Activated CD4-positive, alpha-beta T cell treated with anti-CD3 and anti-CD28 coated beads, Interleukin-2, amount 10 ng/mL, durations not matched to agents 7 days and 5 days (primary cell): ENCODE measurements around the gene METTL9. TPM values are rescaled to one million over a fixed set of nuclear protein-coding genes. Genes with fewer than 3 reads are reported as not detected.
A peak's percentile ranks its signal among the peaks of the same experiment; 100 is the strongest.
"Not testable (repeated sequence)": the region's sequence is repeated elsewhere in the genome, so short reads cannot be mapped to it uniquely, and the experiment has no call there.

Experiments
- CTCF ChIA-PET: fragments of 350-600 bp; sonication (Branson Sonifier 250); formaldehyde crosslinking; loops from one replicate; lab custom pipeline; 2021; ENCODE audit warnings: antibody characterized with exemption; lab: Charles Lee
- POLR2A ChIA-PET: fragments of 350-600 bp; sonication (Branson Sonifier 250); formaldehyde crosslinking; loops from one replicate; lab custom pipeline; 2021; ENCODE audit warnings: antibody characterized with exemption; lab: Charles Lee
- DNase-seq: peaks from one replicate; pipeline ENCODE4 v3.0.0-alpha.2; 2020
- H3K27ac Mint-ChIP-seq: one replicate; pipeline ENCODE4 v1.8.0; 2021; ENCODE audit warnings: mild to moderate bottlenecking, moderate library complexity, mixed read lengths
- H3K27me3 Mint-ChIP-seq: one replicate; pipeline ENCODE4 v1.8.0; 2021; ENCODE audit warnings: mixed read lengths
- H3K36me3 Mint-ChIP-seq: one replicate; pipeline ENCODE4 v1.8.0; 2021; ENCODE audit warnings: low read depth, mixed read lengths
- H3K4me1 Mint-ChIP-seq: one replicate; pipeline ENCODE4 v1.8.0; 2021; ENCODE audit warnings: mixed read lengths
- H3K4me3 Mint-ChIP-seq: one replicate; pipeline ENCODE4 v1.8.0; 2021; ENCODE audit warnings: mild to moderate bottlenecking, moderate library complexity, mixed read lengths
- H3K9me3 Mint-ChIP-seq: one replicate; pipeline ENCODE4 v1.8.0; 2021; ENCODE audit warnings: mixed read lengths
- total RNA-seq, 2 experiments: library from RNA; stranded (reverse); gene quantifications; one replicate each; pipeline ENCODE4 v1.2.3, GENCODE V29; 2021

METTL9 gene
- total RNA-seq, 2 experiments from 2014 or later: 82.1 to 87.1 TPM

GRCh38 chr16:21600031-21600773, 825 bp downstream of the METTL9 start:
- Mint-ChIP-seq H3K4me1 (peaks cover 57% of the 10 kb centered on the region), H3K27ac (peak overlapping the region; percentile 90), H3K36me3 (peaks cover 10% of the 10 kb centered on the region), H3K27me3 (no peaks in the 10 kb centered on the region), H3K4me3 (peak overlapping the region; percentile 79), H3K9me3 (no peaks in the 10 kb centered on the region)
- DNase-seq: peak; percentile 30
- ChIA-PET CTCF (interaction anchor here (0.8 to 1.1 kb wide), 2 partner anchors 11 to 40 kb away, joined by 4 to 5 read pairs; no protein-coding TSS in a partner anchor), POLR2A (no interaction called here)

GRCh38 chr16:21602785-21603184, 3.4 kb downstream of the METTL9 start:
- Mint-ChIP-seq H3K27me3 (no peaks in the 10 kb centered on the region), H3K9me3 (no peaks in the 10 kb centered on the region), H3K36me3 (peaks cover 10% of the 10 kb centered on the region), H3K27ac (no peak overlapping the region), H3K4me1 (peaks cover 58% of the 10 kb centered on the region), H3K4me3 (no peak overlapping the region)
- DNase-seq: no peak
- CTCF ChIA-PET: interaction anchor here (0.6 kb wide), 1 partner anchor 351 kb away, joined by 3 read pairs; no protein-coding TSS in a partner anchor
- POLR2A ChIA-PET: no interaction called here

GRCh38 chr16:21603928-21604327, 4.6 kb downstream of the METTL9 start:
- no peak for DNase-seq
- ChIA-PET CTCF (interaction anchor here (1.2 to 2.4 kb wide), 2 partner anchors 12 to 19 kb away, joined by 3 to 8 read pairs; no protein-coding TSS in a partner anchor), POLR2A (no interaction called here)
- Mint-ChIP-seq H3K4me3 (no peak overlapping the region), H3K4me1 (peaks cover 59% of the 10 kb centered on the region), H3K27me3 (no peaks in the 10 kb centered on the region), H3K9me3 (no peaks in the 10 kb centered on the region), H3K36me3 (peaks cover 10% of the 10 kb centered on the region), H3K27ac (no peak overlapping the region)

DNA sequence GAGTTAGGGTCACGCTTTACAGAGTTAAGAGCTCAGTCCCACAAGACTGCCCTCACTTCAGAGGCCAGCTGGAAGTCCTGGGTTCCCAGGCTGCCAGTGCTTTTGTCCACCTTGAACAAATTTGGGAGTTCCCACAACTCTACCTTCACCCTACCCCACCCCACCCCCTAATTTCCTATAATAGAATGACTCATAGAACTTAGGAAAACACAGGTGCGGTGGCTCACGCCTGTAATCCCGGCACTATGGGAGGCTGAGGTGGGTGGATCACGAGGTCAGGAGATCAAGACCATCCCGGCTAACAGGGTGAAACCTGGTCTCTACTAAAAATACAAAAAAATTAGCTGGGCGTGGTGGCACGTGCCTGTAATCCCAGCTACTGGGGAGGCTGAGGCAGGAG, 6.5 kb downstream of the METTL9 start:
- H3K4me3 Mint-ChIP-seq, H3K27me3 Mint-ChIP-seq, POLR2A ChIA-PET, H3K9me3 Mint-ChIP-seq, H3K27ac Mint-ChIP-seq, DNase-seq: not testable (repeated sequence)
- CTCF ChIA-PET: interaction anchor here (1.1 to 2.4 kb wide), 4 partner anchors 14 to 40 kb away, joined by 3 to 8 read pairs (median 4); no protein-coding TSS in a partner anchor
- Mint-ChIP-seq H3K36me3 (peaks cover 10% of the 10 kb centered on the region), H3K4me1 (peaks cover 72% of the 10 kb centered on the region)

- Mint-ChIP-seq H3K27ac (peak overlapping the region; percentile 41), H3K27me3 (no peaks in the 10 kb centered on the region), H3K4me1 (peaks cover 72% of the 10 kb centered on the region), H3K4me3 (no peak overlapping the region), H3K36me3 (peaks cover 17% of the 10 kb centered on the region), H3K9me3 (no peaks in the 10 kb centered on the region)
- peak; percentile 66 for DNase-seq
- POLR2A ChIA-PET: no interaction called here
- CTCF ChIA-PET: interaction anchor here (0.6 to 3.1 kb wide), 6 partner anchors 16 to 1369 kb away, joined by 3 to 10 read pairs (median 4); no protein-coding TSS in a partner anchor
These were observed 9.4 kb downstream of the METTL9 start for GRCh38 chr16:21608639-21609328.

DNA sequence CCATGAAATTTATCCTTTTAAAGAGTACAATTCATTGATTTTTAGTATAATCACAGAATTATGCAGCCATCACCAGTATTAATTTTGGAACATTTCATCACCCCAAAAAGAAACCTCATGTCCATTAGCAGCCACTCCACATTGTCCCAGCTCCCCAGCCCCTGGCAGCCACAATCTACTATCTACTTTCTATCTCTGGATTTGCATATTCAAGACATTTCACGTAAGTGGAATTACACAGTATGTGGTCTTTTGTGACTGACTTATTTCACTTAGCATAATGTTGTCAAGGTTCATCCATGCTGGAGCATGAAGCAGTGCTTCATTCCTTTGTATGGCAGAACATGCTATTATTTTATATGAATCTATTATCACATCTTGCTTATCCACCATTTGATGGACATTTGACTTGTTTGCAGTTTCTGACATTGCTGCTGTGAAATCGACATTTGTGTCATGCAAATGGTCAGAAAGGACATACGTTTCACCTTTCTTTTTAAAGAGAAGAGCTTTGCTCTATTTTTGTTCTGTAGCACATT, 10.7 kb downstream of the METTL9 start:
- Mint-ChIP-seq H3K27me3 (no peaks in the 10 kb centered on the region), H3K36me3 (peaks cover 26% of the 10 kb centered on the region), H3K27ac (no peak overlapping the region), H3K4me3 (no peak overlapping the region), H3K9me3 (no peaks in the 10 kb centered on the region), H3K4me1 (peaks cover 73% of the 10 kb centered on the region)
- ChIA-PET POLR2A (no interaction called here), CTCF (interaction anchor here (1.3 to 3.1 kb wide), 4 partner anchors 9 to 31 kb away, joined by 3 to 10 read pairs (median 4); no protein-coding TSS in a partner anchor)
- no peak for DNase-seq

DNA sequence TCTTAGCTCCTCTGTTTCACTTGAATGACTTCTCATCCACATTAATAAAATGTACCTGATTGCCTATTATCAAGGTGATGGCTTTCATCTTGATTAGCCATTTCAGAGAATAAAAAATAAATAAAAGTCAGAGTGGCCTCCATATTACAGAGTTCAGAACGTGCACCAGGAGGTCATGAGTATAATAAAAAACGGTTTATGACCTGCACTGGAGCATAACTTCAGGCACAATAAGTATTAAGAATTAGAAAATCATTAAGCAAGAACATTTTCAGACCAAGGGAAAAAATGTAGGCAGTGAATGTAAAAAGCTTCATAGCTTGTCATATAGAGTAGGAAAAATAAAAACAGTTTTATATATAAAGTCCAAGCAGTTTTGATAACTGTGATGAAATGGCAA, 11.4 kb downstream of the METTL9 start:
- Mint-ChIP-seq H3K36me3 (peaks cover 32% of the 10 kb centered on the region), H3K27me3 (no peaks in the 10 kb centered on the region), H3K4me1 (peaks cover 73% of the 10 kb centered on the region), H3K27ac (no peak overlapping the region), H3K4me3 (no peak overlapping the region), H3K9me3 (no peaks in the 10 kb centered on the region)
- DNase-seq: no peak
- POLR2A ChIA-PET: no interaction called here
- CTCF ChIA-PET: interaction anchor here (1.0 to 1.4 kb wide), 3 partner anchors 10 to 24 kb away, joined by 3 to 4 read pairs (median 3); no protein-coding TSS in a partner anchor

GRCh38 chr16:21611198-21611555, 11.8 kb downstream of the METTL9 start:
- ChIA-PET CTCF (interaction anchor here (1.0 to 1.3 kb wide), 2 partner anchors 10 to 18 kb away, joined by 3 to 4 read pairs; no protein-coding TSS in a partner anchor), POLR2A (no interaction called here)
- Mint-ChIP-seq H3K27me3 (no peaks in the 10 kb centered on the region), H3K36me3 (peaks cover 34% of the 10 kb centered on the region), H3K27ac (no peak overlapping the region), H3K4me1 (peaks cover 74% of the 10 kb centered on the region), H3K9me3 (no peaks in the 10 kb centered on the region), H3K4me3 (no peak overlapping the region)
- no peak for DNase-seq

DNA sequence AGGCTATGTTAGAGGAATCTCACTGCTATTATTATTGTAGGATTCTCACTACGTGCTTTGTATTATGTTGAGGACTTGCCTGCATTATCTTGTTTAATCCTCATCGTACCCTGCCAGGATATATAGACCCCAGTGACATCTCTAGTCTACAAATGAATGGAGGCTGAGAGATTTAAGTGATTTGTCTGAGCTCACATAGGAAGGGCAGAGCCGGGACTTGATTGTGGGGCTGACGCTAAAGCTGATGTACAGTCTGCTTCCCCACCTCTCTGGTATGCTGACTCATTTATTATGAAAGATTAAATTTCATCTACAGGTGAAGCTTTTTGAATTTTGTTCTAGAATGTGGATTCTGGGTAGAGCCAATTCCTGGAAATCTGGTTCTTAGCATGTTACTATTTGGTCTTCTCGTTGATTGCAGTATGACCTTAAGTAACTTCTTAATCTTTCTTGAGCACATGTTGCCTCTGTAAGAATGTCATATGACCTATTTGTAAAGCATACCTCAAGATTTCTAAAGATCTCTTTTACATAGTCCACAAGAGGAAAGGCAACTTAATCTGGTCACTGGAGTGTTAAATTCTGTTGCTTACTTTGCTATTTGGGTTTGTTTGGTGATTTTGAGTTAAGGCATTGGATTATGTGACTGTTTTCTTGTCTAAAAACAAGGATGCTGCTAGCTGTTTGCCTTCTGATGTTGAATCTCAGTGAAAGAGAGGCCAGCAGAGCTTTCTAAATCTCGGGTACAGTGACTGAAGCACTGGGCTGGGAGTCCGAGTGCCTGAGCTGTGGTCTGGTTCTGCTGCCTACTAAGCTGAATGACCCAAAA, 12.4 kb downstream of the METTL9 start:
- CTCF ChIA-PET: interaction anchor here (1.0 to 1.3 kb wide), 2 partner anchors 11 to 18 kb away, joined by 3 to 4 read pairs; no protein-coding TSS in a partner anchor
- Mint-ChIP-seq H3K9me3 (no peaks in the 10 kb centered on the region), H3K4me1 (peaks cover 80% of the 10 kb centered on the region)

GRCh38 chr16:21613361-21613760, 14.0 kb downstream of the METTL9 start:
- H3K27ac Mint-ChIP-seq: no peak overlapping the region
- DNase-seq: no peak
- ChIA-PET CTCF (interaction anchor here (0.7 kb wide), 1 partner anchor 91 kb away, joined by 3 read pairs; no protein-coding TSS in a partner anchor), POLR2A (no interaction called here)
- peaks cover 75% of the 10 kb centered on the region for H3K4me1 Mint-ChIP-seq
- H3K36me3 Mint-ChIP-seq: peaks cover 40% of the 10 kb centered on the region
- no peaks in the 10 kb centered on the region for H3K27me3 Mint-ChIP-seq
- no peak overlapping the region for H3K4me3 Mint-ChIP-seq
- H3K9me3 Mint-ChIP-seq: no peaks in the 10 kb centered on the region

More for the DNA sequence above, 12.4 kb downstream of the METTL9 start:
- POLR2A ChIA-PET: no interaction called here
- peaks cover 34% of the 10 kb centered on the region for H3K36me3 Mint-ChIP-seq
- DNase-seq: no peak
- H3K27me3 Mint-ChIP-seq: no peaks in the 10 kb centered on the region
- peak overlapping the region; percentile 37 for H3K27ac Mint-ChIP-seq
- H3K4me3 Mint-ChIP-seq: no peak overlapping the region

- no peak overlapping the region for H3K27ac Mint-ChIP-seq
- H3K27me3 Mint-ChIP-seq: no peaks in the 10 kb centered on the region
- peaks cover 71% of the 10 kb centered on the region for H3K4me1 Mint-ChIP-seq
- ChIA-PET CTCF (interaction anchor here (0.7 kb wide), 1 partner anchor 91 kb away, joined by 3 read pairs; no protein-coding TSS in a partner anchor), POLR2A (no interaction called here)
- DNase-seq: no peak
- H3K36me3 Mint-ChIP-seq: peaks cover 44% of the 10 kb centered on the region
- H3K4me3 Mint-ChIP-seq: no peak overlapping the region
- H3K9me3 Mint-ChIP-seq: no peaks in the 10 kb centered on the region
These were observed 14.4 kb downstream of the METTL9 start for GRCh38 chr16:21613781-21614180.

DNA sequence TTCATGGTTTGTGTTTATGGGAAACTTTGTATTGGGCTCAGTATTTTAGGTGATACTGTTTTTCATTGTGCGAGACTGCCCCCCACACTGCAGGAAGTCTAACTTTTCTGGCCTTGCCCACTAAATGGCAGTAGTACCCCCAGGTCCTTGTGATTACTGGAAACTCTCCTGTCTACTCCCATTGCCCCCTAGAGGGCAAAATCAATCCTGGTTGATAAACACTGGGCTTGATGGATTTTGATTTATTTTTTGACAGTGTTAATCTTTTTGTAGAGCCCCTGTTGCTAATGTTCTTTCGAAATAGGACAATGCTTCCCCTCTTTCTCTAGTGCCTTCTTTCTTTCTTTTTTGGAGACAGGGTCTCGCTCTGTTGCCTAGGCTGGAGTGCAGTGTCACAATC, 15.5 kb downstream of the METTL9 start:
- CTCF ChIA-PET: no interaction called here
- Mint-ChIP-seq H3K27me3 (no peaks in the 10 kb centered on the region), H3K4me1 (peaks cover 68% of the 10 kb centered on the region), H3K36me3 (peaks cover 51% of the 10 kb centered on the region), H3K4me3 (no peak overlapping the region), H3K27ac (no peak overlapping the region), H3K9me3 (no peaks in the 10 kb centered on the region)
- POLR2A ChIA-PET: no interaction called here
- no peak for DNase-seq
